Calu3 (cell line): ENCODE measurements around the gene HOXD8. TPM values are rescaled to one million over a fixed set of nuclear protein-coding genes. Genes with fewer than 3 reads are reported as not detected.

ENCODE experiments used
- BruUV-seq: library from RNA; stranded (reverse); fragments of 400-500 nt; replicated peaks from 2 replicates; lab custom pipeline; 2021; lab: Mats Ljungman, UMichigan
- CTCF ChIA-PET: fragments of 300-600 bp; sonication (Branson Sonifier 250); formaldehyde crosslinking; loops from one replicate; lab custom pipeline; 2022; ENCODE audit warnings: antibody characterized with exemption; lab: Charles Lee
- DNase-seq: peaks from one replicate; pipeline ENCODE4 v3.0.0; 2022
- H3K27ac Mint-ChIP-seq: one replicate; pipeline ENCODE4 v1.8.0; 2022; ENCODE audit warnings: mixed read lengths; ENCODE audit not compliant: unreplicated experiment
- H3K27me3 Mint-ChIP-seq: one replicate; pipeline ENCODE4 v1.8.0; 2022; ENCODE audit warnings: mixed read lengths; ENCODE audit not compliant: unreplicated experiment
- H3K36me3 Mint-ChIP-seq: one replicate; pipeline ENCODE4 v1.8.0; 2022; ENCODE audit warnings: mild to moderate bottlenecking, moderate library complexity, mixed read lengths; ENCODE audit not compliant: insufficient read depth, unreplicated experiment
- H3K4me1 Mint-ChIP-seq: one replicate; pipeline ENCODE4 v1.8.0; 2022; ENCODE audit warnings: mild to moderate bottlenecking, low read depth, mixed read lengths; ENCODE audit not compliant: unreplicated experiment
- H3K4me3 Mint-ChIP-seq: one replicate; pipeline ENCODE4 v1.8.0; 2022; ENCODE audit warnings: mild to moderate bottlenecking, low read depth, moderate library complexity, mixed read lengths; ENCODE audit not compliant: unreplicated experiment
- H3K9me3 Mint-ChIP-seq: one replicate; pipeline ENCODE4 v1.8.0; 2022; ENCODE audit warnings: low read depth, mixed read lengths; ENCODE audit not compliant: unreplicated experiment
- CTCF ChIP-seq: fragments of 200-600 bp; IDR thresholded peaks from one replicate; pipeline ENCODE4 v1.8.0; 2022; ENCODE audit warnings: antibody characterized with exemption; ENCODE audit not compliant: unreplicated experiment
- intact Hi-C: fragments of 100-400 bp; cut with micrococcal nuclease; formaldehyde crosslinking; loops from one replicate; pipeline ENCODE4 v1.10.0; 2022; ENCODE audit not compliant: unreplicated experiment
- total RNA-seq: library from RNA; stranded (reverse); gene quantifications from 2 replicates; pipeline ENCODE4 v1.2.3, GENCODE V29; 2022

The HOXD8 gene
- total RNA-seq, 1 experiment from 2014 or later = not detected

GRCh38 chr2:176152350-176153181 lies 23.1 kb downstream of the HOXD8 start:
- H3K27ac Mint-ChIP-seq = no peak overlapping the region
- no TSS peak for BruUV-seq
- no peaks in the 10 kb centered on the region for H3K9me3 Mint-ChIP-seq
- CTCF ChIA-PET = interaction anchor here (0.7 to 1.9 kb wide), 2 partner anchors 116 to 302 kb away, joined by 3 to 6 read pairs; partner anchors contain the start of gene MTX2
- no peak for DNase-seq
- peaks cover 11% of the 10 kb centered on the region for H3K27me3 Mint-ChIP-seq
- H3K4me3 Mint-ChIP-seq = no peak overlapping the region
- no peak for TF ChIP-seq CTCF
- intact Hi-C loops = no loop called here
- H3K4me1 Mint-ChIP-seq = no peaks in the 10 kb centered on the region
- H3K36me3 Mint-ChIP-seq = no peaks in the 10 kb centered on the region

GRCh38 chr2:176154576-176155252 lies 25.2 kb downstream of the HOXD8 start:
- CTCF ChIA-PET = interaction anchor here (1.9 kb wide), 1 partner anchor 300 kb away, joined by 6 read pairs; no protein-coding TSS in a partner anchor
- BruUV-seq = no TSS peak
- Mint-ChIP-seq H3K27me3 (peaks cover 11% of the 10 kb centered on the region), H3K4me1 (no peaks in the 10 kb centered on the region), H3K9me3 (no peaks in the 10 kb centered on the region), H3K27ac (no peak overlapping the region), H3K36me3 (no peaks in the 10 kb centered on the region), H3K4me3 (no peak overlapping the region)
- DNase-seq = no peak
- intact Hi-C loops = no loop called here
- no peak for TF ChIP-seq CTCF

- no peak for TF ChIP-seq CTCF
- DNase-seq = no peak
- no peaks in the 10 kb centered on the region for H3K9me3 Mint-ChIP-seq
- CTCF ChIA-PET = no interaction called here
- intact Hi-C loops = no loop called here
- H3K4me3 Mint-ChIP-seq = no peak overlapping the region
- BruUV-seq = no TSS peak
- peaks cover 11% of the 10 kb centered on the region for H3K27me3 Mint-ChIP-seq
- no peaks in the 10 kb centered on the region for H3K4me1 Mint-ChIP-seq
- no peak overlapping the region for H3K27ac Mint-ChIP-seq
- H3K36me3 Mint-ChIP-seq = no peaks in the 10 kb centered on the region
Observed at GRCh38 chr2:176155356-176156044, 26.0 kb downstream of the HOXD8 start.

- intact Hi-C loops = no loop called here
- H3K9me3 Mint-ChIP-seq = no peaks in the 10 kb centered on the region
- H3K27ac Mint-ChIP-seq = no peak overlapping the region
- no peaks in the 10 kb centered on the region for H3K4me1 Mint-ChIP-seq
- no TSS peak for BruUV-seq
- peaks cover 11% of the 10 kb centered on the region for H3K27me3 Mint-ChIP-seq
- DNase-seq = no peak
- H3K4me3 Mint-ChIP-seq = no peak overlapping the region
- H3K36me3 Mint-ChIP-seq = no peaks in the 10 kb centered on the region
- CTCF ChIA-PET = no interaction called here
- no peak for TF ChIP-seq CTCF
Observed at GRCh38 chr2:176156301-176156806, 26.8 kb downstream of the HOXD8 start.
